Raji (cell line): ENCODE data around the gene LGALS8.

Experiments
- POLR2A ChIP-seq: IDR thresholded peaks from 2 replicates; pipeline ENCODE4 v1.6.1; 2011; ENCODE audit warnings: low read depth, low read length, control low read depth; ENCODE audit not compliant: insufficient read depth

LGALS8 gene

GRCh38 chr1:236526079-236526478 lies 2.3 kb downstream of the LGALS8 start:
- TF ChIP-seq POLR2A = no peak

GRCh38 chr1:236530286-236530685 lies 6.5 kb downstream of the LGALS8 start:
- no peak for TF ChIP-seq POLR2A

GRCh38 chr1:236530959-236531358 lies 7.2 kb downstream of the LGALS8 start:
- TF ChIP-seq POLR2A = no peak

- TF ChIP-seq POLR2A = no peak
These were observed 9.1 kb downstream of the LGALS8 start for GRCh38 chr1:236532850-236533249.

GRCh38 chr1:236534151-236534651 lies 10.4 kb downstream of the LGALS8 start:
- no peak for TF ChIP-seq POLR2A

GRCh38 chr1:236535190-236535589 lies 11.4 kb downstream of the LGALS8 start:
- TF ChIP-seq POLR2A = no peak

- no peak for TF ChIP-seq POLR2A
These were observed 11.9 kb downstream of the LGALS8 start for GRCh38 chr1:236535662-236536161.

GRCh38 chr1:236536540-236536939 lies 12.8 kb downstream of the LGALS8 start:
- no peak for TF ChIP-seq POLR2A

GRCh38 chr1:236540813-236541465 lies 17.2 kb downstream of the LGALS8 start:
- TF ChIP-seq POLR2A = no peak

GRCh38 chr1:236541710-236542109 lies 17.9 kb downstream of the LGALS8 start:
- TF ChIP-seq POLR2A = no peak

- no peak for TF ChIP-seq POLR2A
These were observed 19.4 kb downstream of the LGALS8 start for GRCh38 chr1:236543065-236543669.

- TF ChIP-seq POLR2A = no peak
These were observed 21.9 kb downstream of the LGALS8 start for GRCh38 chr1:236545621-236546169.

GRCh38 chr1:236548452-236548851 lies 24.7 kb downstream of the LGALS8 start:
- no peak for TF ChIP-seq POLR2A

- no peak for TF ChIP-seq POLR2A
These were observed 27.4 kb downstream of the LGALS8 start for GRCh38 chr1:236550961-236551851.

GRCh38 chr1:236552096-236552495 lies 28.3 kb downstream of the LGALS8 start:
- TF ChIP-seq POLR2A = no peak
